HG03064 (cell line): ENCODE measurements around the gene ILRUN.
"Not testable (repeated sequence)": the region's sequence is repeated elsewhere in the genome, so short reads cannot be mapped to it uniquely, and the experiment has no call there.

Source experiments
- ATAC-seq: cut with Tn5 transposase; IDR thresholded peaks from one replicate; pipeline ENCODE4 v1.9.1; 2021; ENCODE audit warnings: low read depth; ENCODE audit not compliant: unreplicated experiment

The ILRUN gene

DNA sequence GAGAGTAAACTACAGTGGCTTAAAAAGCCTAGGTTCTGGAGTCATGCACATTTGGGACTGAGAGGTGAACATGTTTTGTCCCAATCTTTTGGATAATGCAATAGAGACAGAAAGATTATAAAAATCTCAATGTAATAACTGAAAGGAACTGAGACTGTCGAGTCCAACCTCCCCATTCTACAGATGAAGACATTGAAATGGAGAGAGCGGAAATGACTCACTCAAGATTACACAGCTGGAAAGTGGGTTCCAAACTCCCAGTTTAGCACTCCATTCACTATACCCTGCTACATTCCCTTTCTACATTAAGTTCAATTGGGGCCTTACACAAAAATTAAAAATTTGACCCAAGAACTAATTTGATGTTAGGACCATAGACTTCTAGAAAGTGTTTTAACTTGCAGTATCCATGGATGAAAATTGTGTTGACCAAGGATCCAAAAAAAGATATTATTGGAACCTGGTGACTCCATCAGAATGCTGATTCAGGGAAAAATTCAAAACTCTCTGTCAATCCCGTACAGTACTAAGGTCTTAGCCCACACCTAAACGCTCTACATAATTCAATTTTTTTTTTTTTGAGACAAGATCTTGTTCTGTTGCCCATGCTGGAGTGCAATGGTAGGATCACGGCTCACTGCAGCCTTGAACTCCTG is 1.5 kb upstream of the ILRUN start:
- no peak for ATAC-seq

- no peak for ATAC-seq
Measured at GRCh38 chr6:34697544-34697836, 923 bp upstream of the ILRUN start.

GRCh38 chr6:34696189-34696738 is 303 bp downstream of the ILRUN start:
- peak; percentile 29 for ATAC-seq

DNA sequence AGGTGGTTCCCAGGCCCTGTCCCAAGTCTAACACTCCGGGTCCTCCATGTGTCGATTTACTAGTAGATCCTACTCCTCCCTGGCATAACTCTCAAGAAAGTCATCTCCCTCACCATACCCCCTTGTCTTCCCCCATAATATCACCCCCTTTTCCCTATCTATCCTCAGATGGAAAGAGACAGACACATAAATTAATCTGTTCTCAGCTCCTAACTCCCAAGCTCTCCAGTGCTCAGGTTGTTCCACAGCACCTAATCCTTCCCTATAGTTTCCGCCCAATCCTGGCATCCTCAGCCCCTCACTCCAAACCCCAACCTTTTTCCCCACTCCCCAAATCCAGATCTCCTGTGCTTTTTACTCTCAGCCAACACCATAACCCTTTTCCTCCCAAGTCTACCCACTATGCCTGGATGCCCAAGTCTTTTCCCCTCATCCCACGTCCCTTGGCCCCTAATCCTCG is 808 bp downstream of the ILRUN start:
- ATAC-seq: no peak

DNA sequence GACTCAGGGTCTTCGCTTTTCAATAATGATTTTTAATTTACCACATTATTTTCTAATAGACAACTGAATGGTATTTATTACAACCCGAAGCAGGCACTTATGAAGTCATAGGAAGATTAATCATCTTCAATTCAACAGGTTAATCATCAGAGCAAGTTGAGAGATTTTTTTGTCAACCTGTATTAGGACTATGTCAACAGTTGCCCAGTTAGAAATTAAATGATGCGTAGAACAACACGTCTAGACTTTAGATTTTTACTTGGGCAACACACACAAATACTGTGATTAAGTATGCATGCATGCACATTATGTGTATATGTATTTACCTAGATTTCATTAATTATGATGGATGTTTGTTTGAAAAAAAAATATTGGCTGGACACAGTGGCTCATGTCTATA is 4.3 kb downstream of the ILRUN start:
- no peak for ATAC-seq

DNA sequence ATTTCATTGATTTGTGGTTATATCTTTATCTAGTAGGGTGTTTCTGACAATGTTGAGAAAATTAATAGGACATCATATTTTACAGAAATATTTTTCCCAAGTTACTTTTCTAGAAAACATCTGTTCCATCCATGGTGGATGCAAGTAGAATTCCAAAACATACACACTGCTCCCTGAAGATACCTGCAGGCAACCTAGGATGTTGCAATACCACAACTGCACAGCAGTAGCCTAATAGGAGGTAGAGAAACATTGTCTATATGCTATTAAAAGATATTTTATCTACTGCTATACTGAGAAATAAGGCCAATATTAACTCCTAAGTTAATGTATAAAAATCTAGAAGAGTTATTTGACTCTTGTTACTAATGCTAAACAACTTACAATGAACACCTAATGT is 6.8 kb downstream of the ILRUN start:
- ATAC-seq: no peak

DNA sequence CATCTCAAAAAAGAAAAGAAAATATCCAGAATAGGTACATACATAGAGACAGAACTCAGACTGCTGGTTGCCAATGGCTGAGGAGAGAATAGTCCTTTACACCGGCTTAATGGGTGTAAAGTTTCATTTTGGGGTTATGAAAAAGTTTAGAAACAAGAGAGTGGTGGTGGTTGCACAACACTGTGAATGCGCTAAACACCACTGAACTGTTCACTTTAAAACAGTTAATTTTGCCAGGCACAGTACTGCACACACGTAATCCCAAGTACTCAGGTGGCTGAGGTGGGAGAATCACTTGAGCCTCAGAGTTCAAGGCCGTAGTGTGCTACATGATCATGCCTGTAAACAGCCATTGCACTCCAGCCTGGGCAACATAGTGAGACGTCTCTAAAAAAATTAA is 7.6 kb downstream of the ILRUN start:
- ATAC-seq: no peak

GRCh38 chr6:34684919-34685318 is 11.6 kb downstream of the ILRUN start:
- ATAC-seq: no peak

- no peak for ATAC-seq
Measured at GRCh38 chr6:34684364-34684763, 12.2 kb downstream of the ILRUN start.

DNA sequence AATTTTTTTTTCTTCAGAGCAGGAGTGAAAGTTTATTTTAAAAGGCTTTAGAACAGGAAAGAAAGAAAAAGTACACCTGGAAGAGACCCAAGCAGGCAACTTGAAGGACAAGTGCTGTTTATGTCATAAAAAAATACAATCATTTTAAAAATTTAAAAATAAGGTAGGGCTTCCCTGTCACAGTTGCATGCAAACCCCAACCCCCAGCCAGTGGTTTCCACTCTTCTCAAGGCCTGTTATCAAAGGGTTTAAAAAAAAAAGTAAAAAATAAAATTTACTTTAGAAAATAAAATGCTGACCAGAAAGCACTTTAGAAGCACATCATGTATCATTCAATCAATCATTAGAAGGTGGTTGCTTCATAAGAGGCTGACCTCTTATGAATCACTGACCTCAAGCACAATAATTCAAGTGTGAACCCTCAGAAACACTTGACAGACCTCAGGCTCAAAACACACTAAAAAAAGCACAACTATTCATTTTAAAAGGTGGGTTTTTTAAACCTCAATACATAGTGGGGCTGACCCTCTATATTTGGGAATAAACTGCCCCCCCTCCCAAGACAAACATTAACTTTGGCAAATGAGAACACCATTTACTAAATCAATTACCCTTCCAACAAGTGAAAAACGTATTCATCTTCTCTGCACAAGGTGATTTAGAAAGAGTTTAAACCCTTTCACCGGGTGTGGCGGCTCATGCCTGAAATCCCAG is 15.6 kb downstream of the ILRUN start:
- ATAC-seq: no peak

DNA sequence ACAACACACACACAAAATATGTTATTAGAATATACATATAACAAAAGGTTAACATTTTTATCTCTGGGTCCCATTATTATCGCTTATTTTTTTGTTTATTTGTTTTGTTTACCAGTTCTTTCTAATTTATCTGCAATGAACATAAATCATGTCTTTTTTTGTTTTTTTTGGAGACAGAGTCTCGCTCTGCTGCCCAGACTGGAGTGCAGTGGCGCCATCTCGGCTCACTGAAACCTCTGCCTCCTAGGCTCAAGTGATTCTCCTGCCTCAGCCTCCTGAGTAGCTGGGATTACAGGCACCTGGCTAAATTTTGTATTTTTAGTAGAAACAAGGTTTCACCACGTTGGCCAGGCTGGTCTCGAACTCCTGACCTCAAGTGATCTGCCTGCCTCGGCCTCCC is 16.3 kb downstream of the ILRUN start:
- ATAC-seq: not testable (repeated sequence)

DNA sequence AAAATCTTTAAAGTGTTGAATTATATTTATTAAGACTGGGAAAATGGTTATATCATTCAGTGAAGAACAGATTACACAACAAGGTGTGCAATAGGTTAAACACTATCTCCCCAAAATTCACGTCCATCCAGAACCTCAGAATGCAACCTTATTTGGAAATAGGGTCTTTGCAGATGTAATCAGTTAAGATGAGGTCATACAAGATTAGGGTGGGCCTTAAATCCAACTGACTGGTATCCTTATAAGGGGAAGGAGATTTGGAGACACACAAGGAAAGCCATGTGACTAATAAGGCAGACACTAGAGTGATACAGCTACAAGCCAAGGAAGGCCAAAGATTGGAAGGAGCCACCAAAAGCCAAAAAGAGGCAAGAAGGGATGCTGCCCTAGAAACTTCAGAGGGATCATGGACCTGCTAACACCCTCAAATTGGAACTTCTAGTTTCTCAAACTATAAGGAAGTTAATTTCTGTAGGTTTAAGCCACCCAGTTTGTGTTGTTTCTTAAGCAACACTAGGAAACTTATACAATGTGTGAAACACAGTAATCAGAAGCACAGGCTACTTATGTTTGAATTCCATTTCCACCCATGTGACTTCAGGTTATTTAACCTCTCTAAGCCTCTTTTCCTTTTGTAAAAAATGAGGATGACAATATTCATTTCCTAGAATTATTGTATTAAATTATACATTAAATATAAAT is 16.9 kb downstream of the ILRUN start:
- ATAC-seq: no peak

- no peak for ATAC-seq
Measured at GRCh38 chr6:34676140-34676539, 20.4 kb downstream of the ILRUN start.

DNA sequence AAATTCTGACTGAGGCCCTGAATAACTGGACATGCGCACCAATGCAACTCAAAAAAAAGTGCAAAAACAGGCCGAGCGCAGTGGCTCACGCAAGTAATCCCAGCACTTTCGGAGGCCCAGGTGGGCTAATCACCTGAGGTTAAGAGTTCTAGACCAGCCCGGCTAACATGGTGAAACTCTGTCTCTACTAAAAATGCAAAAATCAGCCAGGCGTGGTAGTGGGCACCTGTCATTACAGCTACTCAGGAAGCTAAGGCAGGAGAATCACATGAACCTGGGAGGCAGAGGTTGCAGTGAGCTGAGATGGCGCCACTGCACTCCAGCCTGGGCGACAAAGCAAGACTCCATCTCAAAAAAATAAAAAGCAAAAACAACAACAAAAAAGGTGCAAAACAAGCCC is 21.6 kb downstream of the ILRUN start:
- not testable (repeated sequence) for ATAC-seq

- ATAC-seq: no peak
Measured at GRCh38 chr6:34674268-34674639, 22.3 kb downstream of the ILRUN start.

- no peak for ATAC-seq
Measured at GRCh38 chr6:34673064-34673463, 23.5 kb downstream of the ILRUN start.

- no peak for ATAC-seq
Measured at GRCh38 chr6:34672657-34673043, 23.9 kb downstream of the ILRUN start.

DNA sequence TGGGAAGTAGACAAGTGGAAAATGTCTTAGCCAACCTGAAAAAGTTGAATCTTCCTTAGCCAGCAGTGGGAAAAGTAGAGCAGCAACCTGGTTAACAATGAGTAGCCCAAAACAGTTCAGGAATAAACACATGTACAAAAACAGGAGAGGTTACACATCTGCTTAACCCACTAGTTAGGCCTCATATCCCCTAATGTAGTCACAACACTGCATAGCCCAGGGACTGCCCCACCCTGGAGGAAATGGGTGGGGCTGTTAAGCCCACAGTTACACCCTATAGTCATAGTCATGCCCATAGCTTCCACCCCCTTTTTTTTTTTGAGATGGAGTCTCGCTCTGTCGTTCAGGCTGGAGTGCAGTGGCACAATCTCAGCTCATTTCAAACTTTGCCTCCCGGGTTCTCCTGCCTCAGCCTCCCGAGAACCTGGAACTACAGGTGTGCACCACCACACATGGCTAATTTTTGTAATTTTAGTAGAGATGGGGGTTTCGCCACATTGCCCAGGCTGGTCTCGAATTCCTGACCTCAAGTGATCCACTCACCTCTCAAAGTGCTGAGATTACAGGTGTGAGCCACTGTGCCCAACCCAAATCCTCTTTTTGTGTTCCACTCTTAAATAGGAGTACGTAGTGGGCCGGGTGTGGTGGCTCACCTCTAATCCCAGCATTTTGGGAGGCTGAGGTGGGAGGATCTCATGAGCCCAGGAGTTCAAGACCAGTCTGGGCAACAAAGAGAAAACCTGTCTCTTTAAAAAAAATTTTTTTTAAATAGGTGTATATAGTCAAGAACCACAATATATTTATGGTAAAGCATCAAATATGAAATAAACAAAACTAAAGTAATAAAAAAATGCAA is 24.5 kb downstream of the ILRUN start:
- peak; percentile 62 for ATAC-seq

GRCh38 chr6:34671367-34671766 is 25.2 kb downstream of the ILRUN start:
- ATAC-seq: no peak

- ATAC-seq: not testable (repeated sequence)
Measured at GRCh38 chr6:34668799-34669198, 27.8 kb downstream of the ILRUN start.
